Superior temporal gyrus (tissue), 1 donor: ENCODE measurements around the gene ATP5PD.
"Not testable (repeated sequence)": the region's sequence is repeated elsewhere in the genome, so short reads cannot be mapped to it uniquely, and the experiment has no call there.

Experiments
- DNase-seq: peaks from one replicate; pipeline ENCODE4 v3.0.0-alpha.2; 2016; ENCODE audit errors: extremely low spot score

ATP5PD gene

DNA sequence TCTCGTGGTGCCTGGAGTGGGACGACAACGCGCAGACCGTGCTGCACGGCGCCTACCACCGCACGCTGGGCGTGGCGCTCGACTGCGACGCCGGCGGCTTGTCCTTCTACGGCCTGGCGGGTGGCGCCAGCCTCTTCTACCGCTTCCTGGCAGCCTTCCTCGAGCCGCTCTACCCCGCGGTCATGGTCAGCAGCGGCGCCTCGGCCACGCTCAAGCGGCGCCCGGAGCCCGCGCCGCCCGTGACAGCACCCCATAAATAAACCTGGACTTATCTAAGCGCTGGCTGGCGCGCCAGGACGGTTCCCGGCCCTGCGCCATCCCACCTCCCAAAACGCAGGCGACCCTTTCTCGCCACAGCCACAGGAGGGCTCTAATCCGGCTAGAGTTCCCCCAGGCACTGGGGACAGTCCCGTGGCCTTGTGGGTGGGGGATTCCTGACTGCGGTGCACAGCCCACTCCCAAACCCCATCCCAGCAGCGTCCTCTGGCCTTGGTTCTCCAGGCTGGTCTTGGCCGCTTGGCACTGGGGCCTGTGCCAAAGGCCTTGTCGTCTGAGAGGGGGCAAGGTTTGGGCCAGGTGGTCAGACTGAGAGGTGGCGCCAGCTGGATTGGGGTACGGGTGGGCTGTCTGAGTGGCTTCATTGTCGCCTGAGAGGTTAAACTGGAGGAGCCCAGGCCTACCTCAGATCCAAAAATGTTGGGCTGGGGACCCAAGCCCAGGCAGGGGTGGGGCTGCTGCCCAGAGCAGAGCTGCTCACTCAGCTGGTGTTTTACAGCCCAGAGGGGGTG, 30.9 kb upstream of the ATP5PD start:
- DNase-seq: peak; percentile 62

DNA sequence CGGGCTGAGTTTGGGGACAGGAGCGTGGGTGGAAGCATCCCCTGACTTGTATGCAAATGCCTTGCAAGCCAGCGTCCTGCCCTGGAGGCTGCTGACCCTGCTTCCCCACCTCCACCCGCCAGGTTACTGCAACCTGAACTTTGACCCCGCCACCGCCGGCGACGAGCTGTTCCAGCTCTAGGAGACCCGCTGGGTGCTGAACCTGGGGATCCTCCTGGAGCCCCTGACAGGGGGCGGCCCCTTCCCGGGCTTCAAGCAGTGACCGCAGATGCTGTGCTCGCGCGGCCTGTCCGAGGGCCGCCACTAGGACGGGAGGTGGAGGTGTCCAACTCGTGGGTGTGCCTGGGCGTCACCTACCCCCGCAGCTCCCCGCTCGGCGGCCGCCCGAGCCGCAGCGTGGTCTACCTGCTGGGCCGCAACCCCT, 30.3 kb upstream of the ATP5PD start:
- DNase-seq: no peak

DNA sequence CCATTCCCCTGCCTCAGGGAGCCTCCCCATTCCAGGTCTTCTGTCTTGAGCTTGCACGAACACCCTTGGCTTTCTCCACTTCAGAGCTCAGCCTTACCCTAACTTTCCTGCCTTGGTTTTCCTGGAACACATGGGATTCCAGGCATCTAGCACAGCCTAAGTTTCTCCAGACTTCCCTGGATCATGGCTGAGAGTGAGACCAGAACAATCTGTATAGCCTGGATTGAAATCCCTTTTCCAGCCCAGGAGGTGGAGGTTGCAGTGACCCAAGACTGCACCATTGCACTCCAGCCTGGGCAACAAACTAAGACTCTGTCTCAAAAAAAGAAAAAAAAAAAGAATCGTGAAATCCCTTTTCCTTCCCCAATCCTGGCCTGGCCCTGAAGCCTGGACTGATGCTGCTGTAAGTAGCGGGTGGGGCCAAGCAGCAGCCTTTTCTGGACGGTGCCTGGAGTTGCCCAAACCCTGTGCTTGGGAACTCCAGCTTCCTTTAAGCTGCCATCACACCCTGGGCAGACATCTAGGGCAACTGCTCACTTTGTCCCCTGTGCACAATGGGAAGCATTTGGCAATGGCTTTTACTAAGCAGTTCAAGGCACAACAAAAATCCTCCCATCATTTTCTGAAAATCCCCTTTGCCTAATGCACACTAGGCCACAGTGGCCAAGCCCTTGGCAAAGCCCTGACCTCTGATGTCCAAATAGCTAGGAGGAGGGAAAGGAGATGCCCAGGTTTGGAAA, 29.0 kb upstream of the ATP5PD start:
- DNase-seq: no peak

DNA sequence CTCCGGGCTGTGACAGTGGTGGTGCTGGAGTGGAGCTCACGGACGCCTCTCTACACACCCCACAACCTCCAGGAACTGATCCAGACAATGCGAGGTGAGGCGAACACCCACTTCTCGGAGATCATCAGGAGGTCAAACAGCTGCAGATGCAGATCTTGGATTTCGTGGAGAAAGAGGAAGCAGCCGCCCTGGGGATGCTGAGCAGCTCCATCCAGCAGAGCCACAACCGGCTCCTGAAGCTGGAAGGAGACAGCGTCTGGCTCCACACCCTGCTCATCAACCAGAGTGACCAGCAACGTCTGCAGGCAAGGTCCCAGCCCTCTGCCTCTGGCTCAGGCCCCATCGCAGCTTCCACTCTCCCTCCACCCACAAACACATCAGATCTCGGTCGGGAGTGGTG, 27.8 kb upstream of the ATP5PD start:
- DNase-seq: no peak

DNA sequence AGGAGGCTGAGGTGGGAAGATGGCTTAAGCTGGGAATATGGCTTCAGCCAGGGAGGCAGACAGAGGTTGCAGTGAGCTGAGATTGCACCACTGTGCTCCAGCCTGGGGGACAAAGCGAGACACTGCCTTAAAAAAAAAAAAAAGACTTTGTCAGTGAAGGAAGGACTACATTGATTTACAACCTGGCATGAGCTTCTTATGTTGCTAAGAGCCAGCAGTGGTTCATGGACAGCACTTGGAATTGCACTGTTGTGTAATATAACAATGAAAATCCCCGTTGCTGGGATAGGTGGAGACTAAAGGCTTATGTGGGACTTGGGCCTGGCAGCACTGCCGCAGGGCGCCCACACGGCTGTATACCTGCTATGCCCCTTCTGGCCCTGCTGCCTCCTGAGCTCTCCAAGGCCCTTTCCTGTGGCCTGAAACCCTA, 26.9 kb upstream of the ATP5PD start:
- no peak for DNase-seq

DNA sequence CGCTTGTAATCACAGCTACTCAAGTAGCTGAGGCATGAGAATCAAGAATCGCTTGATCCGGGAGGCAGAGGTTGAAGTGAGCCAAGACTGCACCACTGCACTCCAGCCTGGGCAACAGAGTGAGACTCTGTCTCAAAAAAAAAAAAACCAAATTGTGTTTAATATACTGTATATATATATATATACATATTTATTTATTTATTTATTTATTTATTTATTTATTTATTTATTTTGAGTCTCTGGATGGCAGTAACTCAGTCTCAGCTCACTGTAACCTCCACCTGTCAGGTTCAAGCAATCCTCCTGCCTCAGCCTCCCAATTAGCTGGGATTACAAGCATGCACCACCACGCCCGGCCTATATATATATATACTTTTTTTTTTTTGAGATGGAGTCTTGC, 26.1 kb upstream of the ATP5PD start:
- not testable (repeated sequence) for DNase-seq

DNA sequence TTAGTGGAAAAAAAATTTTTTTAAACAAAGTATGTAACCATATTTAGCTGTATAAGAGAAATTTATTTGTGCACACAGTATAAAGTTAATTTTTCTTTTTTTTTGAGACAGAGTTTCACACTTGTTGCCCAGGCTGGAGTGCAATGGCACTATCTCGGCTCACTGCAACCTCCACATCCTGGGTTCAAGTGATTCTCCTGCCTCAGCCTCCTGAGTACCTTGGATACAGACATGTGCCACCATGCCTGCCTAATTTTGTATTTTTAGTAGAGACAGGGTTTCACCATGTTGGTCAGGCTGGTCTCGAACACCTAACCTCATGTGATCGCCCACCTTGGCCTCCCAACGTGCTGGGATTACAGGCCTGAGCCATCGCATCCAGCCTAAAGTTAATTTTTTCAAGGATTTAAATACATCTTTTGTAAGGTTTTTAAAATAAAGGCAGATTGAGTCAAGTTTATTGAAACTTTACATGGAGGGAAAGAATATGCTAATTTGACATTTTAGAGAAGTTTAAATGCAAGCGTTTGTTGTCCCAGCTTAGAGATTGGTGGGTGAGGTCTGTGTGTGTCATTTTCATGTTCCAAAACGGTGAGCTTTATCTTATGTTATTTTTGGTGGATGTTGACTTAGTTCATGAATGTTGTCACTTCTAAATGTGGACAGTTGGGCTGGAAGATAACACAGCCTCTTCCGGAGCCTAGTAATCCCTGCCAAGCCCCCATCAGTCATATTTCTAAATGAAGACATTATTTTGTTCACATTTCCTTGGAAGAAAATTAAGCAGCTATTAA, 24.9 kb upstream of the ATP5PD start:
- not testable (repeated sequence) for DNase-seq

DNA sequence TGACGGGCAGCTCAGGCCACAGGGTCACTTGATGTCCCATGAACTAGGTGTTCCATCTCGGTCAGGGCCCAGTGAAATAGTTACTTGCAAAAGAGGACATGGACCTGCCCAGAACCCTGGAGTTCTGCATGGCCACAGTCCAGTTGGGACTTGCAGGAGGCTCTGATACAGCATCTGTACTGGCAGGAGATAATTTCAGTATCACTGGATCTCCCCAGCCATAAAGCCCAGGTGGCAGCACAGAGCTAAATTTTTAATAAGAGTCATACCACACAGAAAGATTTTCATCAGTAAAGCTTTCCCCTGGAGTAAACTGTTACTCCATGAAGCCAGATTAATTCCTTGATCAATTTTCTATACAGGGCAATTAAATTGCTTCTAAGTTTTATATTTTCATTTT, 23.0 kb upstream of the ATP5PD start:
- no peak for DNase-seq

DNA sequence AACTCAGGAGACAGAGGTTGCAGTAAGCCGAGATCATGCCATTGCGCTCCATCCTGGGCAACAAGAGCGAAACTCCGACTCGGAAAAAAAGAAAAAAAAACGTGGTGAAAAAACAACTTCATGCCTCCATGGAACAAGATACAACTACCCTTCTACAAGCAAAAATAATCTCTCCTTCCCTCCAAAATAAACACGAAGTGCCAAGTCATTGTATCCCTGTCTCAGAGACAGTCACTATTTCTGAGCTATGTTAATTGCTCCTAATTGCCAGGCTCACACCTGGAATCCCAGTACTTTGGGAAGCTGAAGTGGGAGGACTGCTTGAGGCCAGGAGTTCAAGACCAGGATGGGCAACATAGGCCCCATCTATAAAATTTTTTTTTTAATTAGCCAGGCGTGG, 22.0 kb upstream of the ATP5PD start:
- DNase-seq: no peak

DNA sequence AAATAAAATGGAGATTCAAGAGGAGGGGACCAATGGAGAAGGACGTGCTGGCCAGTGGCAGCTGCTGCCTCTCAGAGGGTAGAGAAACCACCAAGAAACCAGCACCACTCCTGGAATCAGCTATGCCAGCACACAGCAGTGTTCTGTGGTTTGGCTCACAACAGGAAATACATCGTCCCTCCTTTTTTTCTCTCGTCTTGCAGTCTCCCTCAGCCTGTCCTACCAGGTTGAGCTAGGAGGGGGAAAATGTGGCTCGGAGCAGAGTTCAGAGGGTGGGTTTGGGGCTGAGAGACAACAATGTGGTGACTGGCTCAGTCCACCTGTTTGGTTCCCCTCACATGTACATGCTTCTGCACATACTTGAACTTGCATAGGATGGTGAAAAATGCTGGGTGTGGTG, 21.1 kb upstream of the ATP5PD start:
- DNase-seq: no peak

DNA sequence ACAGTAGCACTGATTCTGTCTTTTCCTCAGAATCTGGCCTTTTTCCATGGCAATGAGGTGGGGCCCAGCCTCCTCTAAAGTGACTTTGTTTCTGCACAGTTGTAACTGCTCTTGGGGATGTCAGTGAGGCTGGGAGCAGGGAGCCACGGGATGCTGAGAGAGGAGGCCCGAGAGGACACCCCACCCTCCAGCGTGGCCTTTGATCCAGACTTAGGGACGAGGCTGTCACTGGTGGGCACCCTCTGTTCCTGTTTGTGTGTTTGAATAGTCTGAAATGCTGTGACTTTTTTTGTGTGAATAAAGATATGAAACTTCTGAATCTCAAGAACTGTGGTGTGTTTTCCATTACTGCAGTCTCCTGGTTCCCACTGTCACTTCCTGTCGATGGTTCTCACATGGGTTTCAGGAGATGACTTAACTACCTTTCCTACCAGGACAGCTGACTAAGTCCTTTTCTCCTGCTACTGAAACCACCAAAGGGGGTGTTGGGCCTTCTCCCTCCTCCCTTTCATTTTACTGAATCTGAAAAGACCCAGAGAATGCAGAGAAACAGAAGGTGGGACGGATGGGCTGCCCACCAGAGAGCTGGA, 18.9 kb upstream of the ATP5PD start:
- no peak for DNase-seq

DNA sequence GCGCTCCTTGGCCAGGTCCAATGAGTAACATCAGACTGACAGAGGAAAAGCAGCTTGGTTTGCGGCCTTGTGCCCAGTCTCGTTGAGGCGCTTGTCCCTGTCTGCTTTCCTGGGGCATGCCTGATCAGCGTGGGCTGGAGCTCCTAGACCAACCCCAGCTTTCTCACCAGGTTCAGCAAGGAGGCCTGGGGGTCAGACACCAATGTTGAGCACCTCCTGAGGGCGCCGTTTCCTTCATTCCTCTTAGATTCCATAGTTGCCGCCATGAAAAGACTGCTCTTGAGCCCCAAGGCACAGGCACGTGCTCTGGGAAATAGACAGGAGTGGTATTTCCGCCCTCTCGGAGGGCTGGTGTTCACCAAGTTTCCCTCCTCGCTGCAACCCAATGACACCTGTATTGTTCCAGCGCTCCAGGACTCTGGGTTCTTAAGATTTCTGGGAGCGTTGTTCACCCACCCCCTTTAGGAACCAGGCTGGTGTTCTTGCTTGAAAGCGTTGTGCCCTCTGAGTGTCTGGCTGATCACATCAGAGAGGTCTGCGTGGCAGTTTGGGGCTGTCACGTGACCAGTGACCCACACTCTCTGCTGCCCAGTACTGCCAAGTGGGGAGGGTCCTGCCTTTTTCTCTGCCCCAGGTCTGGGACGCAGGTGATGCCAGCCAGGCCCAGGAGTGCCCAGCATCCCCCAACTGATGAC, 18.2 kb upstream of the ATP5PD start:
- DNase-seq: no peak

DNA sequence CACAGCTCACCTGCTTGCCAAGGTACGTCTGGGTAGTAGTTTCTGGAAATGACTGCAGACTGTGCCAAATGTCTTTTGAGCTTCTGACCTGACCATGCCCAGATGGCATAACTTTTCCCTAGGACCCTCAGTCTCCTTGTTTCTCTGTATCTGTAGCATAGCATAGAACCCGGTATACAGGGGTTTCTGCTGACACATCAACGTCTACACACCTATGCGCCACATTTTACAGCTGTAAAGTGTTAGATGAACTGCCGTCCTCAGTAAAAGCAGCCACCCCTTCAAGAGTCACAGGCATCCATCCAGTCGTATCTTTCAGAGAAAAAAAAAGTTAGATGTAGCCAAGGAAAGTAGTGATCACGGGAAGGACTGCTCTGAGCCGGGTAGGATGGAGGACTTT, 17.7 kb upstream of the ATP5PD start:
- DNase-seq: no peak

DNA sequence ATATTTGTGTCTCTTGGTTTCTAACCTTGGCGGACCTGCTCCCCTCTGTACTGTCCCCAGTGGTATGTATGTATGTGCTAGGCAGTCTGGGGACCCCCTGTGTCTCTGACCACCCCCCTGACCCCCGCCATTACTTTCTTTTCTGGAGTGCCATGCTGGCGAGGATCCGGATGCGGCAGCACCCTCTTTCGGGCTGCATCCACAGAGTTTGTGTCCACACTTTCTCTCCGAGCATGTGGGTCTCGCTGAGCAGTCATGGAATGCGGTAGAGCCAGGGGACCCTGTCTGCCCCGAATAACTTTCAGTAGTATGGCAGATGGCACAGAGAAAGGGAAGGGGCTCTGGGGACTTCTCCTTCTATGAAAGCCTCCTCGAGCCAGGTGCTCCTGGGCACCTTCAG, 17.3 kb upstream of the ATP5PD start:
- no peak for DNase-seq

DNA sequence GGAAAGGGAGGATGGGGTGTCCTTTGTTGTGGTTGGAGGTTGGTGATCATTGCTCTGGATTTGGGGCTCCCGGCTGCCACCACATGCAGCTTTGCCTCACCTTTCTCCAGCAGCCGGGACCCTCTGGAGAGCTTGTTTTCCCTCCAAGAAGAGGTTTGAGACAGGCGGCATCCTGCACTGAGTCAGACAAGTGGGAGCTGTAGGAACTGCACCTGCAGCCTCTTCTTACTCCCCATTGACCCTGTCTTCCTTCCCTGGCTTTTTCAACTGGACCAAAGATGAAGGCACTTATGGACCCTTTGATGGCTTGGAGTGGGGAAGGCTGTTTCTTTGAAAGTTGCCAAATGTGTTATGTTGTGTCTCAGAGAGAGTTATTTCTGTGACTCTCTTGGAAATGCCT, 16.9 kb upstream of the ATP5PD start:
- no peak for DNase-seq

DNA sequence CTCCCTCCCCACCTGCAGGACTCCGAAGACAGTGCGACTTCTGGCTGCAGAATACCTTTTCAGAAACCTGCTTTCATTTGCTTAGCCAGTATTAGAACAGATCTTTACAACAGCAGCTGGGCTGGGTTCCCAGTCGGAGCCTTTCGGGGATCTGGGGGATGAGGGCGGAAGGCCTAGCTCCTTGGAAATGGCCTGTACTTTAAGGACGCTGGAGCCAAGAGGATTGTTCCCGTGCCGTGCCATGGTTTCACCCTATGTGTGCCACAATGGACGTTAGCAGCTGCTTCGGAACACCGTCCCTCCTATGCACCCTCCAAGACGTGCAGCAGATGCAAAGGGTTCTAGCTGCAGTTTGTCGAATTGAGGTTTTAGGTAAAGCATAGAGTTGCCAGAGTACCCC, 16.4 kb upstream of the ATP5PD start:
- DNase-seq: no peak

DNA sequence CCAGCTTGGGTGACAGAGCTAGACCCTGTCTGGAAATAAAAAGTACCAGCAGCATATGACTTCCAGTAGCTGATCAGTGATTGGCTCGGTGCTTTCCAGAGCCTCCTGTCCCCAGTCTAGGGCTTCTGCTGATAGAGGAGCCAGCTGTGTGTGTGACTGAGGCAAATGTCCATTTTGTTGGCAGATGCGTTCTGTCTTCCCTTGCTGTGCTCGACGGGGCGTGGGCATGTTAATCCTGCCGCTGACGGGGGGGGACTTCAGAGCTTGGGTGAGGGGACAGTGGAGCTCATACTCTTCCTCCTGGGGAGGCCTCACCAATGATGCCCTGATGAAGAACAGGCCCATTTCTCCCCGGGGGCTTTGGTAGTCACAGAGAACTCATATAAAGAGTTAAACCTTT, 14.8 kb upstream of the ATP5PD start:
- no peak for DNase-seq

DNA sequence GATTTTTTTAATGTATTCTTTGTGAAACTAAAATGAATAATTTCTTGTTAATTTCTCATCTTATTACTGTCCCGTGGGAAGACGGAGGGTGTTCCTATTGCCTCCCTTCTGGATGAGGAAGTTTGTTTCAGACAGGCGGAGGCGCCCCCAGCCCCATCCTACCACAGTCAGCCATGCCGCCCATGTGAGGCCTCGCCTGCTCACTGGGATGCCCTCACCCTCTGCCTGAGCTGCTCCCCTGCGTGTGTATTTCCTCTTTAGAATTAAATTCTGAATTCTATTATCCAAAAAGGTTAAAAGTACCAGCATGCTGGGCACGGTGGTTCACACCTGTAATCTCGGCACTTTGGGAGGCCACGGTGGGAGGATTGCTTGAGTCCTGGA, 14.3 kb upstream of the ATP5PD start:
- DNase-seq: no peak

DNA sequence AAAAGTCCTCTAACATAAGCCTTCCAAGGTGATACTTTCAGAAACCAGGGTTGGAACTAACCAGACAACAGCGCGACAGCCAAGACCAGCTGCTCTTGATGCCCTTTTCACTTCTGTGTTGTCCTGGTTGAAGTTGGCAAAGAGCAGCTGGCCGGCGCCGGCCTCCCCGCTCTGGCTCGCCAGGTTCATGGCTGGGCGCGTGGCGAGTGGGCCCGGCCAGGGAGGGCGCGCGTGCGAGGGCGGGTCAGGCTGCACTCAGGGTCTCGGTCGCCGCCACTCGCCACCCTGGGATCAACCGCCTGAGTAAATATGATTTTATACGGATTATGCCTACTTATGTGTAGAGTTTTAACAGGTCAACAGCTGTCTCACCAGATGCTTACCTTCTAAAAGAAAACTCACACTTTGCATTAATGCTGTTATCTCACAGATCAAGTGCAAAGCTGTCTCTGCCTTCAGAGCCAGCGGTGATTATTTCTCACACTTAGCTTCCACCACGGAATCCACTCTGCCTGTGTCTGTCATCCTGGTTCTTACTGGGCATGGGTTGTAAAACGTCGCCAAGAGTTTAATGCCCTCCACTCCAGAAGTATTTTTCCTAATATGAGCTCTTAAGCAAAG, 13.8 kb upstream of the ATP5PD start:
- DNase-seq: no peak

DNA sequence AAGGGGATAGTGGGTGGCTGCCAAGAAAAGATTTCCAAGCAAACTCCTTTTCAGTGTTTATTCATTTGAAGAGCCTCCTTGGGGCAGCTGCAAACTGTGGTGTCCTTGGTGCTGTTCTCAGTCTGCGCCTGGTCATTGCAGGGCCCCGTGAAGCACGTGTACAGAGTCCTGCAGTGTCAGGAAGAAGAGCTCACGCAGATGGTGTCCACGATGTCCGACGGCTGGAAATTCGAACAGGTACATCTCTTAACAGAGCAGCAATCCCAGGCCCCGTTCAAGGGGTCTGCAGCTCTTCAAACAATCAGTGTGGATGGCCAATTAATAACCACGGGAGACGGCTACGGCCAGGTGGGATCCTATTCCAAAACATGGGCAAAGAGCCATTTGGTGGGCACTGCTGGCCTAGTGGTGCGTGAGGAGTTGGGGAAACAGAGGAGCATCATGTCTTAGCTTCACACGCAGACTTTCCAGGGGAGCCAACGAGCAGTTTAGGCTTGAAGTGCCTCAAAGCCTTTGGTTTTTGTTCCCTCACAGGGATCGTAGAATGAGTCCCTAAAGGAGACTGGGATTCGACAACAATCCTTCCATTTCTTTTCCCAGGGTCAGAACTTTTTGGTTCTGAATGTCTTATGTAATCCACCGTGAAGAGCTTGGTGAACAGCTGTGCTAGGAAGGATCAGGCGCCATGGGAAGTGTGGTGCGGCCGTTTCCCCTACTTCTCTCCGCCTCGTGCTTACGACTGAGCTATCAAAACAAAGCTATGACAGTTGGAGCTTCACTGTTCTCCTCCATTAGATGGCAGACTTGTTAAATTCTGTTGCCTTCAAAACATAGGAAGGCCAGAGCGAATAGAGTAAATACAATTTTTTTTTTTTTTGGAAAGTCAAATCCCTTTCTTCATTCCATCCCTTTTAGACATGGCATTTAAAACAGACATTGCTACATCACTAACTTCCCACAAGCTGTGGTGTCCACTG, 12.9 kb upstream of the ATP5PD start:
- DNase-seq: peak; percentile 91
